Measurements from ENCODE around the gene VPS37C. TPM values are rescaled to one million over a fixed set of nuclear protein-coding genes. Genes with fewer than 3 reads are reported as not detected.

VPS37C gene
- polyA plus RNA-seq, 1 of the 3 experiments (the other 2 are of a cell fraction), result 15.2 TPM

DNA sequence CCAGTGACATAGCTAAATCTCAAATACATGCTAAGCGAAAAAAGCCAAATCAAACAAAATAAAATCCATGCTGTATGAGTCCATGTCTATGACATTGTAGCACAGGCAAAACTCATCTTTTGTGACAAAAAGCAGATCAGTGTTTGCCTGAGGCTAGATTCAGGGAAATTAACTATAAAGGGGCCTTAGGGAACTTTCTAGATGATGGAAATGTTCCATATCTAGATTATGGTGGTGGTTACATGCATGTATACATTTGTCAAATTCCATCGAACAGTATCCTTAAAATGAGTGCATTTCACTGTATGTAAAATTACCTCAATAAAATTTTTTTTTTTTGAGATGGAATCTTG is 44.1 kb downstream of the VPS37C start:
- CTCF ChIA-PET, result interaction anchor here (1.4 to 4.1 kb wide), 2 partner anchors 9 to 12 kb away, joined by 6 to 13 read pairs; no protein-coding TSS in a partner anchor
- no peak for DNase-seq
- no peak overlapping the region for H2AFZ ChIP-seq (ENCODE audit: low read depth)
- POLR2A ChIA-PET, result no interaction called here
- no peak overlapping the region for H3K27ac ChIP-seq (ENCODE audit: low read depth in 2 of 2, low read length in 1 of 2)
- H3K79me2 ChIP-seq (ENCODE audit: insufficient read depth), result no peaks in the 10 kb centered on the region
- no peaks in the 10 kb centered on the region for H3K9me3 ChIP-seq
- H3K4me1 ChIP-seq (ENCODE audit: control insufficient read depth in 1 of 2, insufficient read depth in 2 of 2, low read depth in 1 of 2, low read length in 1 of 2), result peaks cover 0 to 26% of the 10 kb centered on the region in 2 experiments; a peak in 2 of 4 replicates
- H3K27me3 ChIP-seq (ENCODE audit: insufficient read depth), result no peaks in the 10 kb centered on the region
- H3K9me2 ChIP-seq, result no peaks in the 10 kb centered on the region
- no peaks in the 10 kb centered on the region for H3F3A ChIP-seq (replicated peaks; ENCODE audit: insufficient read depth)
- H3K9ac ChIP-seq, result no peak overlapping the region
- H3K4me2 ChIP-seq, result no peak overlapping the region
- 84% methylated on average over 2 of the region's 2 CpGs for WGBS (ENCODE audit: low lambda C conversion rate)
- no peaks in the 10 kb centered on the region for H4K20me1 ChIP-seq (ENCODE audit: insufficient read depth)
- no peaks in the 10 kb centered on the region for H3K36me3 ChIP-seq (replicated peaks in 1 of 2; ENCODE audit: control insufficient read depth in 1 of 2, insufficient read depth in 2 of 2, low read length in 1 of 2)
- TF ChIP-seq NRF1 (IDR thresholded peaks at IDR 0.05; ENCODE audit: low read depth, low read length), result no peak
- no peak overlapping the region for H3K4me3 ChIP-seq (ENCODE audit: low read depth in 2 of 2, low read length in 1 of 2)

DNA sequence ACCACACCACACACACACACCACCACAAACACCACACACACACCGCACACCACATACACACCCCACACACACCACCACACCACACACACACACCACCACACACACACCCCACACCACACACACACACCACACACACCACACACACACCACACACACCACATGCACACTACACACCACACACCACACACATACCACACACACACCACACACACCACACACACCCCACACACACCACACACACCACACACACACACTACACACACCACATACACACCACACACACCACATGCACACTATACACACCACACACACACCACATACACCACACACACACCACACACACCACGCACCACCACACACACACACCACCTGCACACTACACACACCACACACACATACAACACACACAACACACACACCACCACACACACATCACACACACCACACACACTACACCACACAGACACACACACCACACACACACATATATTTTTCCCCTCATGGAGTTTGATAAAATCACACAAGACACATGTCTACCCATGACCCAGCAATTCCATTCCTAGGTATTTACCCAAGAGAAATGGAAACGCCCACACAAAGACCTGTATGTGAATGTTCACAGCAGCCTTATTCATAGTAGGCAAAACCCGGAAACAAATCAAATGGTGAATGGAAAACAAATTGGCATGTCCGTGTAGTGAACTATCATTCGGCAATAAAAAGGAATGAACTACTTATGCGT is 44.6 kb downstream of the VPS37C start:
- WGBS (ENCODE audit: low lambda C conversion rate), result 85% methylated on average over 7 of the region's 7 CpGs
- Histone ChIP-seq H3K79me2 (ENCODE audit: insufficient read depth) (no peaks in the 10 kb centered on the region), H3K27ac (ENCODE audit: low read depth in 2 of 2, low read length in 1 of 2) (no peak overlapping the region), H4K20me1 (ENCODE audit: insufficient read depth) (no peaks in the 10 kb centered on the region), H2AFZ (ENCODE audit: low read depth) (no peak overlapping the region), H3K4me1 (ENCODE audit: control insufficient read depth in 1 of 2, insufficient read depth in 2 of 2, low read depth in 1 of 2, low read length in 1 of 2) (peaks cover 0 to 22% of the 10 kb centered on the region in 2 experiments; a peak in 2 of 4 replicates), H3K4me2 (no peak overlapping the region), H3K27me3 (ENCODE audit: insufficient read depth) (no peaks in the 10 kb centered on the region), H3K9ac (no peak overlapping the region), H3K9me2 (no peaks in the 10 kb centered on the region), H3K4me3 (ENCODE audit: low read depth in 2 of 2, low read length in 1 of 2) (no peak overlapping the region), H3K36me3 (replicated peaks in 1 of 2; ENCODE audit: control insufficient read depth in 1 of 2, insufficient read depth in 2 of 2, low read length in 1 of 2) (no peaks in the 10 kb centered on the region), H3K9me3 (no peaks in the 10 kb centered on the region), H3F3A (replicated peaks; ENCODE audit: insufficient read depth) (no peaks in the 10 kb centered on the region)
- POLR2A ChIA-PET, result no interaction called here
- no peak for TF ChIP-seq TCF12 (IDR thresholded peaks at IDR 0.05)
- TF ChIP-seq, protein P1, sequence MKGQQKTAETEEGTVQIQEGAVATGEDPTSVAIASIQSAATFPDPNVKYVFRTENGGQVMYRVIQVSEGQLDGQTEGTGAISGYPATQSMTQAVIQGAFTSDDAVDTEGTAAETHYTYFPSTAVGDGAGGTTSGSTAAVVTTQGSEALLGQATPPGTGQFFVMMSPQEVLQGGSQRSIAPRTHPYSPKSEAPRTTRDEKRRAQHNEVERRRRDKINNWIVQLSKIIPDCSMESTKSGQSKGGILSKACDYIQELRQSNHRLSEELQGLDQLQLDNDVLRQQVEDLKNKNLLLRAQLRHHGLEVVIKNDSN (IDR thresholded peaks at IDR 0.05; ENCODE audit: borderline replicate concordance, low read depth), result no peak
- TF ChIP-seq, protein P2, sequence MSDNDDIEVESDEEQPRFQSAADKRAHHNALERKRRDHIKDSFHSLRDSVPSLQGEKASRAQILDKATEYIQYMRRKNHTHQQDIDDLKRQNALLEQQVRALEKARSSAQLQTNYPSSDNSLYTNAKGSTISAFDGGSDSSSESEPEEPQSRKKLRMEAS (IDR thresholded peaks at IDR 0.05; ENCODE audit: low read depth), result no peak
- TF ChIP-seq CHD2 (IDR thresholded peaks at IDR 0.05; ENCODE audit: low read length, partially characterized antibody), result no peak
- no peak for TF ChIP-seq SMC3 (IDR thresholded peaks at IDR 0.05; ENCODE audit: low read depth, low read length)
- TF ChIP-seq, protein P3, sequence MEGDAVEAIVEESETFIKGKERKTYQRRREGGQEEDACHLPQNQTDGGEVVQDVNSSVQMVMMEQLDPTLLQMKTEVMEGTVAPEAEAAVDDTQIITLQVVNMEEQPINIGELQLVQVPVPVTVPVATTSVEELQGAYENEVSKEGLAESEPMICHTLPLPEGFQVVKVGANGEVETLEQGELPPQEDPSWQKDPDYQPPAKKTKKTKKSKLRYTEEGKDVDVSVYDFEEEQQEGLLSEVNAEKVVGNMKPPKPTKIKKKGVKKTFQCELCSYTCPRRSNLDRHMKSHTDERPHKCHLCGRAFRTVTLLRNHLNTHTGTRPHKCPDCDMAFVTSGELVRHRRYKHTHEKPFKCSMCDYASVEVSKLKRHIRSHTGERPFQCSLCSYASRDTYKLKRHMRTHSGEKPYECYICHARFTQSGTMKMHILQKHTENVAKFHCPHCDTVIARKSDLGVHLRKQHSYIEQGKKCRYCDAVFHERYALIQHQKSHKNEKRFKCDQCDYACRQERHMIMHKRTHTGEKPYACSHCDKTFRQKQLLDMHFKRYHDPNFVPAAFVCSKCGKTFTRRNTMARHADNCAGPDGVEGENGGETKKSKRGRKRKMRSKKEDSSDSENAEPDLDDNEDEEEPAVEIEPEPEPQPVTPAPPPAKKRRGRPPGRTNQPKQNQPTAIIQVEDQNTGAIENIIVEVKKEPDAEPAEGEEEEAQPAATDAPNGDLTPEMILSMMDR (IDR thresholded peaks at IDR 0.05), result no peak
- CTCF ChIA-PET, result interaction anchor here (1.4 to 4.1 kb wide), 2 partner anchors 10 to 12 kb away, joined by 6 to 13 read pairs; no protein-coding TSS in a partner anchor
- no peak for DNase-seq
